HUES64 (cell line): ENCODE data around the gene HIVEP3.

Experiments
- H3K27ac ChIP-seq: 2 replicates; pipeline ENCODE4 v1.7.0; 2013; ENCODE audit warnings: low read depth, low read length, inconsistent platforms
- H3K27me3 ChIP-seq: 2 replicates; pipeline ENCODE4 v1.6.1; 2013; ENCODE audit warnings: mild to moderate bottlenecking, low read length; ENCODE audit not compliant: insufficient read depth
- H3K36me3 ChIP-seq: 2 replicates; pipeline ENCODE4 v1.6.1; 2013; ENCODE audit warnings: mild to moderate bottlenecking, low read length; ENCODE audit not compliant: insufficient read depth
- H3K4me1 ChIP-seq: 2 replicates; pipeline ENCODE4 v1.6.1; 2013; ENCODE audit warnings: mild to moderate bottlenecking, low read length, moderate library complexity; ENCODE audit not compliant: insufficient read depth
- H3K4me3 ChIP-seq: 2 replicates; pipeline ENCODE4 v1.5.1; 2013; ENCODE audit warnings: mild to moderate bottlenecking, low read length, moderate library complexity
- H3K9ac ChIP-seq: 2 replicates; pipeline ENCODE4 v1.6.1; 2013; ENCODE audit warnings: mild to moderate bottlenecking, low read depth, low read length
- H3K9me3 ChIP-seq: 2 replicates; pipeline ENCODE4 v1.6.1; 2013; ENCODE audit warnings: low read depth, low read length; ENCODE audit not compliant: insufficient read depth
- WGBS: fragments of 150-250, 120-280 bp; methylation state at CpG from one replicate; pipeline ENCODE4 v1.1.7; 2013; ENCODE audit warnings: missing lambda C conversion rate; 5-methylcytosine and 5-hydroxymethylcytosine counted together

HIVEP3 gene

GRCh38 chr1:41795205-41795762 is 123.4 kb downstream of the HIVEP3 start:
- Histone ChIP-seq H3K4me3 (no peak overlapping the region), H3K27me3 (no peaks in the 10 kb centered on the region), H3K4me1 (no peaks in the 10 kb centered on the region), H3K27ac (no peak overlapping the region), H3K36me3 (no peaks in the 10 kb centered on the region), H3K9me3 (no peaks in the 10 kb centered on the region), H3K9ac (no peak overlapping the region)
- whole genome bisulfite sequencing = 87% methylated on average over 4 of the region's 5 CpGs

DNA sequence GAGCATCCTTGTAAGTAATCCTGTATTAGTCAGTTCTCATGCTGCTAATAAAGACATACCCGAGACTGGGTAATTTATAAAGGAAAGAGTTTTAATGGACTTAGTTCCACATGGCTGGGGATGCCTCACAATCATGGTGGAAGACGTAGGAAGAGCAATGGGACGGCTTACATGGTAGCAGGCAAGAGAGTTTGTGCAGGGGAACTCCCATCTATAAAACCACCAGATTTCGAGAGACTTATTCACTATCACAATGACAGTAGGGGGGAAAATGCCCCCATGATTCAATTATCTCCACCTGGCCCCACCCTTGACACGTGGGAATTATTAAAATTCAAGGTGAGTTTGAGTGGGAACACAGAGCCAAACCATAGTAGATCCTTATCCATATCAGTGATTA is 124.7 kb downstream of the HIVEP3 start:
- Histone ChIP-seq H3K4me1 (no peaks in the 10 kb centered on the region), H3K36me3 (no peaks in the 10 kb centered on the region), H3K27me3 (no peaks in the 10 kb centered on the region), H3K4me3 (no peak overlapping the region), H3K9ac (no peak overlapping the region), H3K27ac (no peak overlapping the region), H3K9me3 (no peaks in the 10 kb centered on the region)
- WGBS = 89% methylated on average over 3 of the region's 5 CpGs

DNA sequence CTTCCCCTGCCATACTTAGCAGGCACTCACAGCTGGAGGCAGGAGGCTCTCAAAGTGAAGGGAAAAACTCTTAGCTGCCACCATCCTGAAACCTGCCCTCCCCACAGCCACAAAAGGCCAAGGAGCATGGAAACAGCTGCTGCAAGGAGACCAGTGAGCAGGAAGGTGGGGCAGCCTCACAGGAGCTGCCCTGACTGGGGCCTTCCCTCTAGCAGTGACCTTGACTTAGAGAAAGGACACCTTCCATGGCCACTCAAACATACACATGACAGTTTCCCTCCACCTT is 126.3 kb downstream of the HIVEP3 start:
- no peaks in the 10 kb centered on the region for H3K27me3 ChIP-seq

DNA sequence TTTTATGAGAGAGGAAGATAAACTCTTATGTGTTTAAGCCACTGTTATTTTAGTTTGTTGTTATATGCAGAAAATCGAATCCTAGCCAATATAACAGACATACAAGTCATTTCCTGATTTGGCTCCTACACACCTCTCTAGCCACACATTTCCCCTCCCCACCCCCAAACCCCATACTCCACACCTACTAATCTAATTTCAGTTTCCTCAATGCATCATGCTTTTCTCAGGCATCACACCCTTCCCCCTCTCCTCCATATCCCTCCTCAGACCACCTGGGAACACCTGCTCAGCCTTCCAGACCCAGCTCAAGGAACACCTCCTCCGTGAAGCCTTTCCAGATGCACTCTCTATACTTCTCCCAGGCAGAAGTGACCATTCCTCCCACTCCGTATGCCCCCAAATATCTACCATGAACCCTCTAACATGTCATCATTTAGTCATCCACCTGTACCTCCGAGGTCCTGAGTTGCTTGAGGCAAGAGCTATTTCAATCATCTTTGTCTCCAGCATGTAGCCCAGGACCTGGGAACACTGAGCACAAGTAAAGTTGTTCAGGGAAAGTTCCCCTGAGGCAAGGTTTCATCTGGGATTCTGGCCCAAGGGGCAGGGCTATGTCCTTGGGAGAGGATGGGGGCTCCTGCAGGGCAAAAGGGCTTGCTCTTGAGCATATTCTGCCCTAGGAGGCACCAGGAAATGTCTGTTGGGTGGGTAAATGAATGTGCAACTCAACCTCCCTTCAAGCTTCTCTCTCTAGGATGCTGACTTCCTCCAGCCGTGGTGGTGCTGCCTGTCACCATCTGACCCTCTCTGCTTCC is 126.8 kb downstream of the HIVEP3 start:
- H3K36me3 ChIP-seq = no peaks in the 10 kb centered on the region
- H3K4me1 ChIP-seq = no peaks in the 10 kb centered on the region
- H3K27ac ChIP-seq = no peak overlapping the region
- no peaks in the 10 kb centered on the region for H3K9me3 ChIP-seq
- no peak overlapping the region for H3K9ac ChIP-seq
- WGBS = 82% methylated on average over 5 of the region's 5 CpGs
- no peak overlapping the region for H3K4me3 ChIP-seq
- H3K27me3 ChIP-seq = no peaks in the 10 kb centered on the region

More for the DNA sequence above, 126.3 kb downstream of the HIVEP3 start:
- Histone ChIP-seq H3K4me3 (no peak overlapping the region), H3K4me1 (no peaks in the 10 kb centered on the region), H3K9me3 (no peaks in the 10 kb centered on the region), H3K27ac (no peak overlapping the region), H3K36me3 (no peaks in the 10 kb centered on the region), H3K9ac (no peak overlapping the region)

DNA sequence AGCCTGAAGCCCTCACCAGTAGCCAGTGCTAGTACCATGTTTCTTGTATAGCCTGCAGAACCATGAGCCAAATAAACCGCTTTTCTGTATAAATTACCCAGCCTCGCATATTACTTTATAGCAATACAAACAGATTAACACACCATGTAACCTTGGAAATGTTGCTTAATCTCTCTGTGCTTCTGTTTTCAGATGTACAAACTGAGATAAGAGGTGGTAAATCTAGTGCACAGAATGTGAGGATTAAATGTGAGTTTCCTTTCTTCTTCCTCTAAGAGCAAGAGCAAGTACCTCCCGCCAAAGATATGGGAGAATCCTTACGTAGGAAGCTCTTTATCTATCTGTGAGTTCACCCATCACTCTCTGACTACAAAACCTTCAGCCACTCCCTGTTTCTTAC is 128.4 kb downstream of the HIVEP3 start:
- Histone ChIP-seq H3K9ac (no peak overlapping the region), H3K27me3 (no peaks in the 10 kb centered on the region), H3K9me3 (no peaks in the 10 kb centered on the region), H3K27ac (no peak overlapping the region), H3K4me1 (no peaks in the 10 kb centered on the region), H3K4me3 (no peak overlapping the region), H3K36me3 (no peaks in the 10 kb centered on the region)
- WGBS = 83% methylated on average over 4 of the region's 4 CpGs

- Histone ChIP-seq H3K27ac (no peak overlapping the region), H3K4me1 (no peaks in the 10 kb centered on the region), H3K36me3 (no peaks in the 10 kb centered on the region), H3K27me3 (no peaks in the 10 kb centered on the region), H3K9me3 (no peaks in the 10 kb centered on the region), H3K9ac (no peak overlapping the region), H3K4me3 (no peak overlapping the region)
- WGBS = 89% methylated on average over 3 of the region's 3 CpGs
Observed at GRCh38 chr1:41789661-41790330, 128.9 kb downstream of the HIVEP3 start.

DNA sequence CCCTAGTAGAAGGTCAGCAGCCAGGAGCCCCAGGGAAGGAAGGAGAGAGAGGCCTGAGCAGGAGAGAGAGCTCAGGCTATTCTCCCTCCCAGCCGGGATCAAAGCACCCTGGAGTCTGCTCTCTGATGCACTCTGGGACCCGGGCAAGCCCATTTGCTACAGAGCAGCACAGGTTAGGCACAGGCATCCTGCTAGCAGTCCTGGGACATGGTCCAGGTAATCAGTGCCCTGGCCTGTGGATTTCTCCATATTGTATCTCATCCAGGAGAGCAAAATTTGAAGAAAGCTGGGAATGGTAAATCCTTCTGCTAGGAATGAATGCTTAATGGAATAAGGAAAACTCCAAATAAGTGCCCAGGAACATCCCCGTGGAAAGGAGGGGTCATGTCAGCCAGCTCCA is 130.3 kb downstream of the HIVEP3 start:
- H3K4me1 ChIP-seq = no peaks in the 10 kb centered on the region
- H3K9ac ChIP-seq = no peak overlapping the region
- H3K4me3 ChIP-seq = no peak overlapping the region
- no peaks in the 10 kb centered on the region for H3K36me3 ChIP-seq
- H3K27ac ChIP-seq = no peak overlapping the region
- no peaks in the 10 kb centered on the region for H3K9me3 ChIP-seq
- H3K27me3 ChIP-seq = no peaks in the 10 kb centered on the region
- WGBS = 80% methylated on average over 3 of the region's 3 CpGs

DNA sequence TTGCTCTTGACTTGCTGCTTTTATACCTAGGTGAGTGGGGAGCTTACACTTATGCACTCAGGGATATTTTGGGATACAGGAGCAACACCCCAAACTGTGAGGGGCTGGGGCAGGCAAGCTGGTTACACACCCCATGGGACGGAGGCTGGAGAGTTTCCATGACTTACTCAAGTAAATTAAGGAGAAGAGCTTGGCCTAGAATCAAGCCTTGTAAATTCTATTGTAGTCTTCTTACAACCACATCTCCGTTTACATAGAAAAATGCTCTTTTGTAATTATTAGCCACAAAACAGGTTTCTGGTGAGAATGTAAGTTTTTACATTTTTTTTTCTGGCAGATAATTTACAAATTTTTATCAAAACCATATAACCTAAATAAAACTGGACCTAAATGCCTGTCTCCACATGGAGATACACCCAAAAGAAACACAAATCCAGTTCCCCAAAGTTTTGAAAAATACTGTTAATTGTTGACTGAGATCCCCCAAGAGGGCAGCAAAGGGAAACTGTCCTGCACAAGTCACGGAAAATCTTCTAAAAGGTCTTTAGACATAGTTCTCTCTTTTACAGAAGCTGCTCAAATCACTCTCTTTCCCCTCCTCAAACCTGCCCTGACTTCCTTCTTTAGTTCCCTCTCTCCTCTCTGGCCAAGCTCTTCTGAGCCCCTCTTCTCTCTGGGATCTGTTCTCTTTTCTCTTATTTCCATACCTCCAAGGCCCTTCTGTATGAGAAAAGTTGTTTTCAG is 134.0 kb downstream of the HIVEP3 start:
- Histone ChIP-seq H3K9me3 (no peaks in the 10 kb centered on the region), H3K36me3 (no peaks in the 10 kb centered on the region), H3K9ac (no peak overlapping the region), H3K4me1 (peaks cover 3% of the 10 kb centered on the region; the same call in 1 of the 2 replicates), H3K27ac (no peak overlapping the region), H3K4me3 (no peak overlapping the region), H3K27me3 (no peaks in the 10 kb centered on the region)
- 91% methylated on average over 2 of the region's 3 CpGs for WGBS

- Histone ChIP-seq H3K4me1 (peaks cover 4% of the 10 kb centered on the region; the same call in 1 of the 2 replicates), H3K9ac (no peak overlapping the region), H3K36me3 (no peaks in the 10 kb centered on the region), H3K27ac (no peak overlapping the region), H3K27me3 (no peaks in the 10 kb centered on the region), H3K4me3 (no peak overlapping the region), H3K9me3 (no peaks in the 10 kb centered on the region)
- WGBS = 60% methylated on average over 11 of the region's 11 CpGs
Observed at GRCh38 chr1:41783189-41783639, 135.5 kb downstream of the HIVEP3 start.

GRCh38 chr1:41780916-41781315 is 137.8 kb downstream of the HIVEP3 start:
- Histone ChIP-seq H3K9me3 (no peaks in the 10 kb centered on the region), H3K27me3 (no peaks in the 10 kb centered on the region), H3K36me3 (no peaks in the 10 kb centered on the region), H3K4me3 (no peak overlapping the region), H3K27ac (no peak overlapping the region), H3K4me1 (peaks cover 4% of the 10 kb centered on the region; the same call in 1 of the 2 replicates), H3K9ac (no peak overlapping the region)
- 94% methylated on average over 3 of the region's 3 CpGs for WGBS

- no peak overlapping the region for H3K4me3 ChIP-seq
- WGBS = 68% methylated on average over 2 of the region's 2 CpGs
- no peak overlapping the region for H3K9ac ChIP-seq
- H3K27ac ChIP-seq = no peak overlapping the region
- H3K27me3 ChIP-seq = no peaks in the 10 kb centered on the region
- H3K36me3 ChIP-seq = no peaks in the 10 kb centered on the region
- H3K9me3 ChIP-seq = no peaks in the 10 kb centered on the region
- H3K4me1 ChIP-seq = peaks cover 4% of the 10 kb centered on the region; the same call in 1 of the 2 replicates
Observed at GRCh38 chr1:41780322-41780721, 138.4 kb downstream of the HIVEP3 start.
